GM18505 (cell line): ENCODE data around the gene RGL1.
"Not testable (repeated sequence)": the region's sequence is repeated elsewhere in the genome, so short reads cannot be mapped to it uniquely, and the experiment has no call there.

Source experiments
- ATAC-seq: cut with Tn5 transposase; IDR thresholded peaks from one replicate; pipeline ENCODE4 v1.9.1; 2021; ENCODE audit not compliant: unreplicated experiment
- POLR2A ChIP-seq: IDR thresholded peaks from 4 replicates; pipeline ENCODE4 v1.6.1; 2011; ENCODE audit warnings: borderline replicate concordance; ENCODE audit not compliant: insufficient read depth, insufficient read length; ENCODE audit errors: extremely low read depth

RGL1 gene

DNA sequence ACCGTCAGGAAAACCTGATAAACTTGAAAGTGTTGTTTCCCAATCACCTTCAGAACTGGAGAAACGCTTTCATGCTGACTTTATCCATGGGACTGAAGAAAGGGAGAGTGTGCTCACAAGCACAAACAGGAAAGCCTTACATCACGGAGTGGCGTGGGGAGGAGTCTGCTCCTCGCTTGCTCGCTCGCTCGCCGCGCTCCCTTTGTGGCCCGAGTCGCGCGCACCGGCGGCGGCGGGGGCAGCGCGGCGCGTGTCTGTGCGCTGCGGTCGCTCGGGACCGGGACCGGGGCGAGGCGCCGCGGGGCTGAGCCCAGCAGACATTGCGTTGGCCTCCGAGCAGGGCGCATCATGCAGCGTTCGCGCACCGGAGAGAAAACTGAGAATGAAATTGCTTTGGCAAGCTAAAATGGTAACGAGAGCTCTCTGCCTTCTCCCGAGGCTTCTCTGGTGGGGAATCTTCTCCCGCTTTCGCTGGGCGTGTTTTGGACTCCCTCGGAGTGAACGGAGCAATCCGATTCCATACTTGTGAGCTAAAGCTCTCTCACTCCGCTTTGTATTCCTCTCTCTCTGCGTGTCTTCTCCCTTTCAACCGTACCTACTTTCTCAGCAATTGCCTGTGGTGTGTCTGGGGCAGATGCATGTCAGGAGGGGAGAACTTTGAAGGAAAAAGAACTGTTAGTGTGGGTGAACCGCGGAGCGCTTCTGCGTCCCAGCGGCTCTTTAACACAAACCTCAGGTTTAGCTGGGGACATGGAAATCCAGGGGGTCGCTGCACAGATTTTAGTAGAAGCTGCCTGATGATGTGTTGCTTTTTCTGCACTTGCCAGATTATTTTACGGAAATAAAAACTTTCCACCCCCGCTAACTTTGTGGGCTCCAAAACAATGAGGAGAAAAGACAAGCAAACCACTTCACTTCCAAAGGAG, at the start of gene RGL1:
Gene RGL1, plus strand, starts transcription at position 205 of the 926 bp plus-strand sequence. Its CDS starts 178 bp downstream, at position 383.
- ATAC-seq: no peak
- TF ChIP-seq POLR2A: peak; percentile 81

DNA sequence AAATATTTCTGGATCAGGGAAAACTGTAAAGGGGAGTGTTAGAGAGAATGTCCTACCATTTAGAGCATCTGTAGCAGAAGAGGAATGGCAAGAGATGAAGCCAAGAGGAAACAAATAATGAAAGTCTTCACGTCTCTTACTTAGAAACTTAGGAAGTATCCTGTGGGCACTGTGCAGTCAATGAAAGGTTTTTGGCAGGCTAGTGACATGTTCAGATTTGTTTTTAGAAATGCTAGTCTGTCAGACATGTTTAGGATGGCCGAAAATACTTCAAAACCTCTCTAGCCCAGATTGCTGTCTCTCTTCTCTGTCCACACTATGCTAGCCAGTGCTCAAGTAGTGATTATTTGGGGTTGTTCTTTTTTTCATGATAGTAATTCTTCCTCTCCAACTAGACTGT, 48.6 kb upstream of the RGL1 start:
- no peak for TF ChIP-seq POLR2A
- ATAC-seq: no peak

- ATAC-seq: no peak
Measured at GRCh38 chr1:183757061-183757460, 47.9 kb upstream of the RGL1 start.

DNA sequence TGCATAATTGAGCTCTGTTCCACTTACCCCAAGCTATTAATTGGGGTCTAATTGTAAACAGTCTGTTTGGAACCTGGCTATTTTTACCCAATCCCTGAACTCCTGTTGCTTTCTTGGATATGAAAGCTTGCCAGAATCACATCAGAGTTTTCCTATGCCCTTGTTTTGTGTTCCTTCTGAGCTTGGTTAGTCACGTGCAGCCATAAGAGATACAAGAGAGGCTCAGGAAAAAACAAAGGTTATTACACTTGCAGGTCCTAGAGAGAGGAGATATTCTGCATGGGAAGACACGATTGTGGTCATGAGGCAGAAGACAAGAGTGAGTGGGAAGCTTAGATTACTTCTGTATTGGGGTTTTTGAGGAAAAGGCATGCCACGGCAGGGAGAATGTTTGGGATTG, 46.0 kb upstream of the RGL1 start:
- ATAC-seq: no peak
- TF ChIP-seq POLR2A: no peak

More at GRCh38 chr1:183757061-183757460, 47.9 kb upstream of the RGL1 start:
- no peak for TF ChIP-seq POLR2A

- no peak for TF ChIP-seq POLR2A
- ATAC-seq: no peak
Measured at GRCh38 chr1:183760661-183761060, 44.3 kb upstream of the RGL1 start.

- no peak for TF ChIP-seq POLR2A
- ATAC-seq: no peak
Measured at GRCh38 chr1:183761871-183762270, 43.0 kb upstream of the RGL1 start.

DNA sequence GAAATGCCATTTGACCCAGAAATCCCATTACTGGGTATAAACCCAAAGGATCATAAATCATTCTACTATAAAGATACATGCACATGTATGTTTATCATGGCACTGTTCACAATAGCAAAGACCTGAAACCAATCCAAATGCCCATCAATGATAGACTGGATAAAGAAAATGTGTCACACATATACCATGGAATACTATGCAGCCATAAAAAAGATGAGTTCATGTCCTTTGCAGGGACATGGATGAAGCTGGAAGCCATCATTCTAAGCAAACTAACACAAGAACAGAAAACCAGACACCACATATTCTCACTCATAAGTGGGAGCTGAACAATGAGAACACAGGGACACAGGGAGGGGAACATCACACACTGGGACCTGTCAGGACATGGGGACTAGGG, 42.1 kb upstream of the RGL1 start:
- not testable (repeated sequence) for ATAC-seq

- no peak for ATAC-seq
- no peak for TF ChIP-seq POLR2A
Measured at GRCh38 chr1:183764981-183765380, 39.9 kb upstream of the RGL1 start.

DNA sequence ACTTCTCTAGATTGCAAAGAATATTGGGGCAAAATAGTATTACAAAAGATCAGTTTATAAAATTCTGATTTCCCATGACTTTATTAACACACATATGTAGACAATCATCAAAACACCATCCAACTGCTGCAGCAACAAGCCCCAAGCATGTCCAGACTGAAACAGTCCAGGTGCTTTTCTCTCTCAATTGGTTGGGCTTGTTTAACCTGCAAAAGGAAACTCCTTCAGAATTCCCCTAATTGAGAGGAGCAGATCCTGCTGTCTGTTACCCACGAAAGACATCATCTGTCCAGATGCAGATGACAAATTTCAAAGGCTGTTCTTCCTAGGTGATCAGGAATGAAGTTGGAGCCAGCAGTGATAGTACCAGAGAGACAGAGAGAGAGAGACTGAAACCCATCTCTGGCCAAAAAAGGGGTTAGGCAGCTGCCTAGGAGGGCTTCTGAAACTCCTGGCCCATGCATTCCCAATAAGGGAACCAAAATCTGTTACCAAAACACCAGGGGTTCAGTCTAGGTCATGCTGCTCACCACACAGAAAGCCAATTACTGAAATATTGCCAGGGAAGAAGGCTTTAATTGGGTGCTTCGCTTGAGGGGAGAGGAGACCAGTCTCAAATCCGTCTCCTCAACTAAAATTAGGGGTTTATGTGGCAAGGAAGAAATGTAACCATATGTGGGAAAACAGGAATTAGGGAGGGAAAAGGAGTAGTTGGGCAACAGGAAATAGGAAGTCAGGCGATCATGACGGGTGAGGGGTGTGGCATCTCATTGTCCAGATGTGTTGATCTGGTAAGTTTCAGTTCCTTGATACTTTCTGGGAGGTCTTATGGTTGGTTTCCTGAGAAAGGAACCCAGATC, 34.7 kb upstream of the RGL1 start:
- TF ChIP-seq POLR2A: no peak
- no peak for ATAC-seq

GRCh38 chr1:183770816-183771128, 34.1 kb upstream of the RGL1 start:
- ATAC-seq: no peak
- TF ChIP-seq POLR2A: no peak

GRCh38 chr1:183773482-183774274, 31.2 kb upstream of the RGL1 start:
- TF ChIP-seq POLR2A: no peak
- no peak for ATAC-seq

GRCh38 chr1:183774938-183775337, 30.0 kb upstream of the RGL1 start:
- no peak for TF ChIP-seq POLR2A

GRCh38 chr1:183776731-183777130, 28.2 kb upstream of the RGL1 start:
- no peak for TF ChIP-seq POLR2A

More at GRCh38 chr1:183774938-183775337, 30.0 kb upstream of the RGL1 start:
- ATAC-seq: no peak

More at GRCh38 chr1:183776731-183777130, 28.2 kb upstream of the RGL1 start:
- ATAC-seq: no peak
